Osteocyte (in vitro differentiated cells): ENCODE measurements around the gene CCNL2. TPM values are rescaled to one million over a fixed set of nuclear protein-coding genes. Genes with fewer than 3 reads are reported as not detected.
"Not testable (repeated sequence)": the region's sequence is repeated elsewhere in the genome, so short reads cannot be mapped to it uniquely, and the experiment has no call there.

ENCODE experiments used
- DNase-seq: peaks from one replicate; pipeline ENCODE4 v3.0.0; 2021; ENCODE audit warnings: mixed read lengths; ENCODE audit not compliant: unreplicated experiment; ENCODE audit errors: extremely low spot score
- H3K27ac Mint-ChIP-seq: one replicate; pipeline ENCODE4 v1.8.0; 2021; ENCODE audit warnings: mild to moderate bottlenecking, mixed read lengths; ENCODE audit not compliant: unreplicated experiment
- H3K27me3 Mint-ChIP-seq: one replicate; pipeline ENCODE4 v1.8.0; 2021; ENCODE audit warnings: mixed read lengths; ENCODE audit not compliant: unreplicated experiment
- H3K36me3 Mint-ChIP-seq: one replicate; pipeline ENCODE4 v1.8.0; 2021; ENCODE audit warnings: mixed read lengths; ENCODE audit not compliant: unreplicated experiment
- H3K4me1 Mint-ChIP-seq: one replicate; pipeline ENCODE4 v1.8.0; 2021; ENCODE audit warnings: mixed read lengths; ENCODE audit not compliant: unreplicated experiment
- H3K4me3 Mint-ChIP-seq: one replicate; pipeline ENCODE4 v1.8.0; 2021; ENCODE audit warnings: mild to moderate bottlenecking, moderate library complexity, mixed read lengths; ENCODE audit not compliant: unreplicated experiment
- H3K9me3 Mint-ChIP-seq: one replicate; pipeline ENCODE4 v1.8.0; 2021; ENCODE audit warnings: mixed read lengths; ENCODE audit not compliant: unreplicated experiment
- CTCF ChIP-seq: fragments of 200-600 bp; sonication (generic); IDR thresholded peaks from 2 replicates; pipeline ENCODE4 v1.5.0; 2021; ENCODE audit warnings: antibody characterized with exemption, mild to moderate bottlenecking, moderate library complexity
- total RNA-seq: library from RNA; stranded (reverse); gene quantifications from 2 replicates; pipeline ENCODE4 v1.2.1, GENCODE V29; 2021

CCNL2 gene
- total RNA-seq, 1 donor from 2014 or later: 262 TPM

DNA sequence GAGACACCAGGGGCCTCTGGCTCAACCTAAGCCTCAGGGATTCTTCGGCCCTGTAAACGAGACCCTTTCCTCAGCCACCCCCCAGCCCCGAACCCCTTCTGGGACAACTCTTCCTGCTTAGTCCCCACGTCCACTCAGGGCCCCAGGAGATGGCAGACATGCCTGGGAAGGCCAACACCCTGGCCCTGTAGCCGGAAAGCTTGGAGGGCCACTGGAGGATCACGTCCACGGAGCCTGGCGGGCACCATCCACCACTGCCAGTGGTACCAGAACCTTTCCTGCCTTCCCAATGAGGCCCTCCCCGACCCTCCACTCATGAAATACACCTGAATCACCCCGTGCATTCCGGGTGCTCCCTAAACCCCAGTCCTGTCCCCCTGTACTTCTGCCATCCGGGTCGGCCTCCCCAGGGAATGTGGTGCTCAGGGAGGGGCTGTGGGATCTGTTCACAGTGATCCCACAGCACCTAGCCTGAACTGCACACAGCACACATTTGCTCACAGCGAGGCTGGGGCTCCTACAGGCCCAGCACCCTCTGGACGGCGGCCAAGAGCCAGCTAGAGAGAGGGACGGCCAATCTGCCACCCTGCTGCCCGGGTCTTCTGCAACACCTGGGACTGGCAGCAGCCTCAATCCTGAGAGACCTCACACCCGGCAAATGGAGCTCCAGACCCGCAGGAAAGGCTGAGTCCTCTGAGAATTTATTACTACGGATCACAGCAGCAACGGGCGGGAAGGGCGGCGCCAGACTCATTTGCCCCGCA lies 25.9 kb downstream of the CCNL2 start:
- peak overlapping the region; percentile 31 for H3K27ac Mint-ChIP-seq
- peak overlapping the region; percentile 84 for H3K4me3 Mint-ChIP-seq
- no peak for TF ChIP-seq CTCF
- H3K4me1 Mint-ChIP-seq: peaks cover 23% of the 10 kb centered on the region
- H3K27me3 Mint-ChIP-seq: no peaks in the 10 kb centered on the region
- no peak for DNase-seq
- no peaks in the 10 kb centered on the region for H3K9me3 Mint-ChIP-seq
- H3K36me3 Mint-ChIP-seq: peaks cover 3% of the 10 kb centered on the region

DNA sequence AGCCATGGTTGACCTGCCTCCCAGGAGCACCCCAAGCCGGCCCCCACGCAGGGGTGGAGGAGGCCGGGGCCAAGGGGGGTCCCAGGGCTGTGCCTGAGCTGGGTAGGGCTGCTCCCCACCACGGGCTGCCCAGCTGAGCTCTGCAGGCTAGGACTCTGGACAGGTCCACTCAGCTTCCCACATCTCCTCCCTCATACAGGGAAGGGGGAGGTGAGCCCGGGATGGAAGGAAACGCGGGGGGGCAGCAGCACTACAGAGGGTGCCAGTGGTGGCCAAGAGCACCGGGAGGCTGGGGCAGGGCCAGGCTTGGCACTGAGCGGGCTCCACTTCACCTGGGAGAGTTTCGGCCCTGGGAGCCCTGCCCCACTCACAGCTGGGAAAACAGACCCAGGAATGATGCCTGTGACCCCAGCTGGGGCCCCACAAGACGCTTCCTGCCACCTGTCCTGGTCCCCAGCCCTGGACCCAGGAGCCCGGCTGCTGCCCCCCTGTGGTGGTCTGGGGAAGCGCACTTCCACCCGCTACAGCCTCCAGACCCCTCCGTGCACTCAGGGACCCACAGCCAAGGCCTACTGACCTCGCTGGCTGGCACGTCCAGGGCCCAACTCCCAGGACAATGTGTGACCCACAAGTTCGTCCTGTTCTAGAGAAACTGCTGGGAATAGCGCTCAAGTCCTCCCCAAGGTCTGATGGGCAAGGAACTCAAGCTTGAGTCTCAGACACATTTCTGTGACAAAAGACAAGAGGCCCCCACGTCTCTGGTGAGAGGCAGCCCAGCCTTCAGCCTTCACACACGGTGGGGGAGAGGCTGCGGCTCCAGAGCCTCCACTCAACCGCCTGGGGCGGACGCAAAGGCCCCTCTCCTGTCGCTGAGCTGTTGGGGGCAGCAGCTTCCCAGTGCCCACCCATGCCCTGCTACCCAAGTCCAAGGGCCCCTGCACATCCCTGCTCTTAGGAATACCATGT lies 27.1 kb downstream of the CCNL2 start:
- TF ChIP-seq CTCF: peak; percentile 95
- DNase-seq: peak; percentile 94
- peaks cover 3% of the 10 kb centered on the region for H3K36me3 Mint-ChIP-seq

GRCh38 chr1:1371364-1371745 lies 27.8 kb downstream of the CCNL2 start:
- no peaks in the 10 kb centered on the region for H3K27me3 Mint-ChIP-seq
- no peak overlapping the region for H3K4me3 Mint-ChIP-seq
- peaks cover 3% of the 10 kb centered on the region for H3K36me3 Mint-ChIP-seq
- no peak for DNase-seq
- H3K27ac Mint-ChIP-seq: no peak overlapping the region
- H3K9me3 Mint-ChIP-seq: no peaks in the 10 kb centered on the region
- no peak for TF ChIP-seq CTCF
- H3K4me1 Mint-ChIP-seq: peaks cover 23% of the 10 kb centered on the region

More for the DNA sequence above, 27.1 kb downstream of the CCNL2 start:
- Mint-ChIP-seq H3K27ac (no peak overlapping the region), H3K4me3 (peak overlapping the region; percentile 48), H3K4me1 (peaks cover 23% of the 10 kb centered on the region), H3K9me3 (no peaks in the 10 kb centered on the region), H3K27me3 (no peaks in the 10 kb centered on the region)

GRCh38 chr1:1370771-1371300 lies 28.3 kb downstream of the CCNL2 start:
- H3K4me3 Mint-ChIP-seq: no peak overlapping the region
- H3K27me3 Mint-ChIP-seq: no peaks in the 10 kb centered on the region
- peaks cover 23% of the 10 kb centered on the region for H3K4me1 Mint-ChIP-seq
- peaks cover 3% of the 10 kb centered on the region for H3K36me3 Mint-ChIP-seq
- no peak overlapping the region for H3K27ac Mint-ChIP-seq
- DNase-seq: no peak
- no peaks in the 10 kb centered on the region for H3K9me3 Mint-ChIP-seq
- no peak for TF ChIP-seq CTCF

DNA sequence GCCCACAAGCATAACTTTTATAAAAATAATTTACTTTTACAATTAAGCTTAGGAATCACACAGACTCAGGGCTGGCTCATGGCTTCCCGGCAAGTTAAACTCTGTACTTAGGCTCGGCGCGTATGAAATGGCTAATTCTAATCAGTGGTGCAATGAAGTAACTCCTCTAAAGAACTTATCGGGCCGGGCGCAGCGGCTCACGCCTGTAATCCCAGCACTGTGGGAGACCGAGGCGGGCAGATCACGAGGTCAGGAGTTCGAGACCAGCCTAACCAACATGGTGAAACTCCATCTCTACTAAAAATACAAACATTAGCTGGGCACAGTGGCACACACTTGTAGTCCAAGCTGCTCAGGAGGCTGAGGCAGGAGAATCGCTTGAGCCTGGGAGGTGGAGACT lies 29.0 kb downstream of the CCNL2 start:
- not testable (repeated sequence) for H3K27me3 Mint-ChIP-seq, DNase-seq, H3K9me3 Mint-ChIP-seq, H3K4me3 Mint-ChIP-seq, H3K27ac Mint-ChIP-seq, H3K36me3 Mint-ChIP-seq
- peaks cover 23% of the 10 kb centered on the region for H3K4me1 Mint-ChIP-seq
